Measurements from ENCODE around the gene OVCA2. TPM values are rescaled to one million over a fixed set of nuclear protein-coding genes. Genes with fewer than 3 reads are reported as not detected.
A peak's percentile ranks its signal among the peaks of the same experiment; 100 is the strongest.

Gene OVCA2
- total and polyA plus RNA-seq, 3 experiments from 2014 or later = 54.2 to 60.0 (median 56.2) TPM

DNA sequence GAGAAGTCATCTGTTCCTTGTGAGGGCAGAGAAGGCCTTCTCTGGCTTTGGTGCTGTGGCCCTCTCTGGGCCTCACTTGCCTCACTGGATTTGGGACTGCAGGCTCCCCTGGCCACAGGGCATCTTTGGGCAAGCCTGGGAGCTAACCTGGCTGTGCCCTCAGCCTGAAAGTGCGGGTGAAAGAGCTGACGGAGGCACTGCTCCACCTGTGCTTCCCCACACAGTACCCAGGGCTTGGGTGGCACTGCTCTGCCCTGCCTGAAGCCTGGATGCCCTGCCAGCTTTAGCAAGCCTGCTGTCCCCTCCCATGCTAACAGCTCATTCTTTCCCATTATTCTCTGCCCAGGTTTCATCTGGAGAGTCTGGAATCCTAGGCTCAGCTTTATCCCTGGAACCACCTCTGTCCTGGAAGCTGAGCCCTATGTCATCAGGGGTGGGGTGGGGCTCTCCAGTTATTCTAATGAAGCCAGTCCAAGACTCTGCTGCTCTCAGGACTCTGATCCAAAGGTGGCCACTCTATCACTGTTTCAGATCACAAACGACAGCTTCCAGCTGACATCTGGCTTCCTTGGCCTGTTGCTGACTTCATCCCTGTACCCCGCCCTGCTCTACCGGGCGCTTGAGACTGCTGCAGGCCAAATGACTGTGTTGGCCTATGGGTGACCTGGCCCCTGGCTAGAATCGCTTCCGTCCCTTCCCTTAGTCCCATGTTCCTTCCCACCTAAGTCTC, 42.4 kb downstream of the OVCA2 start:
- Histone ChIP-seq H3K27ac (ENCODE audit: low read depth, low read length) (no peak overlapping the region), H3K4me3 (ENCODE audit: low read length) (no peak overlapping the region), H3K27me3 (ENCODE audit: insufficient read depth, low read length, poor library complexity, severe bottlenecking) (no peaks in the 10 kb centered on the region), H3K36me3 (ENCODE audit: insufficient read depth, low read length) (peaks cover 13% of the 10 kb centered on the region), H3K4me1 (ENCODE audit: insufficient read depth, low read length) (peaks cover 23% of the 10 kb centered on the region), H3K9me3 (ENCODE audit: low read length) (no peaks in the 10 kb centered on the region)
- POLR2A ChIA-PET = no interaction called here
- DNase-seq = no peak
- H3K4me3 Mint-ChIP-seq = no peak overlapping the region
- peaks cover 30 to 78% (median 54%) of the 10 kb centered on the region in 3 donors for H3K4me1 Mint-ChIP-seq
- no peaks in the 10 kb centered on the region for H3K9me3 Mint-ChIP-seq
- peaks cover 0 to 64% (median 24%) of the 10 kb centered on the region in 3 donors for H3K36me3 Mint-ChIP-seq
- no peaks in the 10 kb centered on the region for H3K27me3 Mint-ChIP-seq
- peak overlapping the region in 5 of 8 donors; percentile 25 to 85 (median 69) for H3K27ac Mint-ChIP-seq
- CTCF ChIA-PET = interaction anchor here (0.8 to 1.7 kb wide), 5 partner anchors 11 to 29 kb away, joined by 3 to 6 read pairs (median 3); partner anchors contain the start of gene HIC1

DNA sequence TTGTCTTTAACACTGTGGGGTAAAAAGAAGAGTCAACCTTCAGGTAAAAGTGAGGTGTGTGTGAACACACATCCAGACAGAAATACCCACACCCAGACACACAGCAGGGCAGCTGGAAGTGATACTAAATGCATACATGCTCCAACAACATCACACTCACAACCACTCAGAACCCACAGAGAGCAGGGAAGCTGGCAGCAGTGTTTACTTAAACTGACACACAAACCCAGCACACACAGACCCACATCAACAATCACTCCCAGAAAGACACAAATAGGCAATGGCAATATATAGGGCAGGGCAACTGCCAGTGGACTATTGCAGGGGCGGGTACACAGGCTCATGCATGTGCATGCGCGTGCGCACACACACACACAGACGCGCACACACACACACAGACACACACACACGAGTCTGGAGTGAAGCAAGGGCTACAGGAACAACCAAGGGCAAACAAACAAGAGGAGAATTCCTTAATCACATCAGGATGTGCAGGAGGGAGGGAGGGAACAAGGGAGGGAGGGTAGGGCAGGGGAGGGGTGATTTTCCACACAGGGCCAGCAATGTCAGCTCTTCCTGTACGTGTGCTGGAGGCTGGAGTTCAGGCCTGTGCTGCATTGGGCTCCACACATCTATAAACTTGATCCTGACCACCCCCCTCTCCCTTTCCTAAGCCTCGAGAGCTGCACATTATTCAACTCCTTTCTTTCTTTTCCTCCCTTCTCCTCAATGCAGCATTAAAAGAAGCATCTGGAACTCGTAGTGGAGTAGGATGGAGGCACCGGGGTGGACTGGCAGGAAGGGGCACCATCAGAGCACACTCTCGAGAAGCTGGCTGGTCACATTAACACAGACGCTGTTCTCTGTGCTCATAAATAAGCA, 43.2 kb downstream of the OVCA2 start:
- Histone ChIP-seq H3K36me3 (ENCODE audit: insufficient read depth, low read length) (peaks cover 13% of the 10 kb centered on the region), H3K27ac (ENCODE audit: low read depth, low read length) (no peak overlapping the region), H3K4me1 (ENCODE audit: insufficient read depth, low read length) (peaks cover 27% of the 10 kb centered on the region), H3K9me3 (ENCODE audit: low read length) (no peaks in the 10 kb centered on the region), H3K27me3 (ENCODE audit: insufficient read depth, low read length, poor library complexity, severe bottlenecking) (no peaks in the 10 kb centered on the region), H3K4me3 (ENCODE audit: low read length) (no peak overlapping the region)
- H3K9me3 Mint-ChIP-seq = no peaks in the 10 kb centered on the region
- peaks cover 0 to 58% (median 21%) of the 10 kb centered on the region in 3 donors for H3K36me3 Mint-ChIP-seq
- CTCF ChIA-PET = interaction anchor here (1.0 to 6.9 kb wide), 4 partner anchors 12 to 30 kb away, joined by 3 to 73 read pairs (median 4); partner anchors contain the start of gene HIC1
- no peaks in the 10 kb centered on the region for H3K27me3 Mint-ChIP-seq
- H3K27ac Mint-ChIP-seq = peak overlapping the region in 4 of 8 donors; percentile 8 to 43 (median 28)
- no peak for DNase-seq
- H3K4me3 Mint-ChIP-seq = no peak overlapping the region
- H3K4me1 Mint-ChIP-seq = peaks cover 36 to 85% (median 62%) of the 10 kb centered on the region in 3 donors
- POLR2A ChIA-PET = no interaction called here

DNA sequence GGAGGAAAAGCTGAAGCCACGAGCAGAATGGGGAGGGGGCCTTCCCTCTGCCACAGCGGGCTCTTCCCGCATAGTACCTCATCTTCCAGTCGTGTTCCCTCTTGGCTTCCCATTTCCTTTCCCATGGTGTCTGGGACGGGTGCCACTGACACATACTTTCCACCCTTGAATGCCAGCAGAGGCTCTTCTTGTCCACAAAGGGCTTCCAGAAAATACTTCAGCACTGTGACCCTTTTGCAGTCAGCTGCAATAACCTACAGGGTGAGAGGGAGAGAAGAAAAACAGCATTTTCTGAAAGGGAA, 43.8 kb downstream of the OVCA2 start:
- Histone ChIP-seq H3K27me3 (ENCODE audit: insufficient read depth, low read length, poor library complexity, severe bottlenecking) (no peaks in the 10 kb centered on the region), H3K4me1 (ENCODE audit: insufficient read depth, low read length) (peaks cover 33% of the 10 kb centered on the region), H3K4me3 (ENCODE audit: low read length) (no peak overlapping the region), H3K9me3 (ENCODE audit: low read length) (no peaks in the 10 kb centered on the region), H3K36me3 (ENCODE audit: insufficient read depth, low read length) (peaks cover 13% of the 10 kb centered on the region), H3K27ac (ENCODE audit: low read depth, low read length) (no peak overlapping the region)
- no peak for DNase-seq
- CTCF ChIA-PET = interaction anchor here (6.9 kb wide), 1 partner anchor 28 kb away, joined by 73 read pairs; the partner anchor contains the start of gene HIC1
- Mint-ChIP-seq H3K36me3 (peaks cover 0 to 54% (median 21%) of the 10 kb centered on the region in 3 donors), H3K27me3 (no peaks in the 10 kb centered on the region), H3K27ac (no peak overlapping the region), H3K9me3 (no peaks in the 10 kb centered on the region), H3K4me1 (peaks cover 41 to 90% (median 68%) of the 10 kb centered on the region in 3 donors), H3K4me3 (peak overlapping the region in 1 of 7 donors; percentile 22)
- POLR2A ChIA-PET = no interaction called here

DNA sequence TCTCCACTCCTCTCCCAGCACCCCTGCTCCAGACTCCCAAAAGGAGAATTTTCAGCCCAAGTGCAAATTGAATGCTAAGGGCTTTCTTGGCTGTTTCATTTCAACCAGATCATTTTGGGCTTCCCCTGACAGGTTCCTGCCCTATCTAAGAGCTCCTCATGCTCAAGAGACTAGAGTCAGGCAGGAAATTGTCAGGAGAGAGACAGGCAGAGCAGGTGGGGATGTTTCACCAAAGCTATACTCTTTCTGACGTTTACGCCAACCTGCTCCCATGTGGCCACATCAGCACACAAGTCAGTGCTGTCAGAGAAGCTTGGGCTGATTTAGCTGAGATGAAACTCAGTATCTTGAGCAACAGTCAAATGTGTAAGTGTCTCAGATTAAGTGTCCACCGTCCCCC, 44.5 kb downstream of the OVCA2 start:
- peaks cover 0 to 48% (median 16%) of the 10 kb centered on the region in 3 donors for H3K36me3 Mint-ChIP-seq
- ChIA-PET POLR2A (interaction anchor here (0.6 kb wide), 1 partner anchor 30 kb away, joined by 3 read pairs; no protein-coding TSS in a partner anchor), CTCF (interaction anchor here (1.6 to 6.9 kb wide), 2 partner anchors 29 to 159 kb away, joined by 4 to 73 read pairs; partner anchors contain the start of gene HIC1)
- DNase-seq = no peak
- H3K4me1 Mint-ChIP-seq = peaks cover 47 to 93% (median 75%) of the 10 kb centered on the region in 3 donors
- Histone ChIP-seq H3K36me3 (ENCODE audit: insufficient read depth, low read length) (peaks cover 10% of the 10 kb centered on the region), H3K4me3 (ENCODE audit: low read length) (no peak overlapping the region), H3K27me3 (ENCODE audit: insufficient read depth, low read length, poor library complexity, severe bottlenecking) (no peaks in the 10 kb centered on the region), H3K4me1 (ENCODE audit: insufficient read depth, low read length) (peaks cover 39% of the 10 kb centered on the region), H3K9me3 (ENCODE audit: low read length) (no peaks in the 10 kb centered on the region), H3K27ac (ENCODE audit: low read depth, low read length) (no peak overlapping the region)
- H3K4me3 Mint-ChIP-seq = no peak overlapping the region
- no peaks in the 10 kb centered on the region for H3K27me3 Mint-ChIP-seq
- peak overlapping the region in 3 of 8 donors; percentile 43 to 52 (median 51) for H3K27ac Mint-ChIP-seq
- H3K9me3 Mint-ChIP-seq = no peaks in the 10 kb centered on the region

DNA sequence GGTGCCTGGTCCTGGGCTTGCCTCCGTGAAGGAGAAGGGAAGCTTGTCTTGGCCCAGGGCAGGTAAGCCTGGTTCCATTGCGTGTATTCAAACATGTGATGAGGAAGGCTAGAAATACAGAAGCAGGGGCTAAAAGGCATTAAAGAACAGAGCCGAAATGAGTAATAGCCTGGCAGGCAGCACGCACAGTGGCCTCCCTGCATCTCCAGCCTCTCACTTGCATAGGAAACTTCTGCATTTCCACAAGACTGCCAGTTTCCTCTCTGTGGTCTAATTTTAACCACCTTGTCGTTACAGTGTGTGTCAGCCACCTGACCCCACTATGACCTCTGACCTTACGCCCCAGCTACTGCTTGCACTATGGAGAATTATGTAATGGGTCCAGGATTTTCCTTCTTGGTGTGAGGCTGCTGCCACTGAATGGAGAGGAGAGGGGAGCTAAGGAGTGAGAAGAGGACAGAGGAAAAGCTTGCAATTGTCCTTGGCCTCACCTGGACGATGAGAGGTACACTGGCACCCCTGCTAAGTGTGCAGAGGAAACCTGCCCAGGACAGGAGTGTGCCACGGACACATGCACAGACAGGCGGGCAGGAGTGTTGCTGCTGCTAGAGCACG, 45.9 kb downstream of the OVCA2 start:
- peak in 2 of 5 donors; percentile 32 to 67 for DNase-seq
- H3K4me1 Mint-ChIP-seq = peaks cover 46 to 88% (median 75%) of the 10 kb centered on the region in 3 donors

DNA sequence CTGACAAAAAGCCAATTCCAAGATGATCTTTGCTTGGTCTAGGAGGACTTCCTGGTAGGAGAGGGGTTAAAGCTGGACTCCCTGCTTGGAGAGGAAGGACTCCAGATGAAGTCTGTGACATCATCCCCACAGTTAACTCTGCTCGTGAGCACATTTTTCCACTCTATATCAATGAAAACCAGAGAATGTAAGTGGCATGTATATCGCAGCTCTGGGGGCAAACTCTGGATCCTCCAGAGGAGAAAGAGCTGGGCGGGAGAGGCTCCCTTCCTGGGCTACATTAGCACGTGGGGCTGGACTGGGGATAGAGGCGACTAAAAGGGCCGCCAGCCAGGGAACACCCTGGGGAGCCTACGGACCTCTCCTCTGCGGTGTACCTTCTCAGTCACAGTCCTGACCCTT, 47.2 kb downstream of the OVCA2 start:
- H3K4me3 Mint-ChIP-seq = peak overlapping the region; percentile 82 to 97 (median 91)
- H3K4me1 Mint-ChIP-seq = peaks cover 43 to 81% (median 65%) of the 10 kb centered on the region in 3 donors
- Histone ChIP-seq H3K27ac (ENCODE audit: low read depth, low read length) (peak overlapping the region; percentile 47), H3K4me1 (ENCODE audit: insufficient read depth, low read length) (peaks cover 39% of the 10 kb centered on the region), H3K9me3 (ENCODE audit: low read length) (no peaks in the 10 kb centered on the region), H3K36me3 (ENCODE audit: insufficient read depth, low read length) (no peaks in the 10 kb centered on the region), H3K27me3 (ENCODE audit: insufficient read depth, low read length, poor library complexity, severe bottlenecking) (no peaks in the 10 kb centered on the region), H3K4me3 (ENCODE audit: low read length) (peak overlapping the region; percentile 85)
- POLR2A ChIA-PET = interaction anchor here (0.8 to 1.5 kb wide), 4 partner anchors 13 to 30 kb away, joined by 3 to 6 read pairs (median 4); no protein-coding TSS in a partner anchor
- no peak for DNase-seq
- CTCF ChIA-PET = interaction anchor here (1.3 to 6.9 kb wide), 6 partner anchors 13 to 156 kb away, joined by 3 to 73 read pairs (median 10); partner anchors contain the start of gene HIC1
- no peaks in the 10 kb centered on the region for H3K27me3 Mint-ChIP-seq
- peaks cover 0 to 33% (median 6%) of the 10 kb centered on the region in 3 donors for H3K36me3 Mint-ChIP-seq
- peak overlapping the region; percentile 27 to 99 (median 94) for H3K27ac Mint-ChIP-seq
- no peaks in the 10 kb centered on the region for H3K9me3 Mint-ChIP-seq

More for the DNA sequence above, 45.9 kb downstream of the OVCA2 start:
- Mint-ChIP-seq H3K27me3 (no peaks in the 10 kb centered on the region), H3K4me3 (peak overlapping the region; percentile 38 to 67 (median 57)), H3K27ac (peak overlapping the region; percentile 14 to 87 (median 61)), H3K36me3 (peaks cover 0 to 39% (median 12%) of the 10 kb centered on the region in 3 donors), H3K9me3 (no peaks in the 10 kb centered on the region)
- Histone ChIP-seq H3K9me3 (ENCODE audit: low read length) (no peaks in the 10 kb centered on the region), H3K27me3 (ENCODE audit: insufficient read depth, low read length, poor library complexity, severe bottlenecking) (no peaks in the 10 kb centered on the region), H3K4me1 (ENCODE audit: insufficient read depth, low read length) (peaks cover 39% of the 10 kb centered on the region), H3K27ac (ENCODE audit: low read depth, low read length) (no peak overlapping the region), H3K36me3 (ENCODE audit: insufficient read depth, low read length) (peaks cover 5% of the 10 kb centered on the region), H3K4me3 (ENCODE audit: low read length) (no peak overlapping the region)
- POLR2A ChIA-PET = no interaction called here
- CTCF ChIA-PET = interaction anchor here (1.1 to 6.9 kb wide), 7 partner anchors 12 to 367 kb away, joined by 3 to 73 read pairs (median 4); partner anchors contain the start of gene HIC1

DNA sequence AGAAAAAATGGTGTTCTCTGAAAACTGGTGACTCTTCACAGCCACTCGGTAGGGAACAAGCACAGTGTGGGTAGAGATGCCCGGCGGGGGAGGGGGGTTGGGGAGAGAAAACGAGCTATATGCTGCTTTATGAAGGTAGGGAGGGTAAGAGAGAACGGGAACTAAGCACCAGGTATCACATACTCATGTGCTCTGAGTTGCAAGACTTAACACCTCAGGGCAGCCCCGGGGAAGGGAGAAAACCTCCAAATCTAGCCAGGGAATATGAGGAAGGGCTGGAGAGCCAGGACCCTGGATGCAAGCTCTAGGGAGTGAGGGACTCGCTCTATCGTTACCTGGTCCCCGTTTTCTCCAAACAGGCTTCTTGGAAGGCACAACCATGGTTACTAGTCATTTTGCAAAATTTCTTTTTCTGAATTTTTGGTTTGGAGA, 48.4 kb downstream of the OVCA2 start:
- peak overlapping the region; percentile 85 for H3K4me3 ChIP-seq (ENCODE audit: low read length)
- Mint-ChIP-seq H3K4me1 (peaks cover 43 to 71% (median 58%) of the 10 kb centered on the region in 3 donors), H3K36me3 (peaks cover 0 to 30% (median 6%) of the 10 kb centered on the region in 3 donors), H3K4me3 (peak overlapping the region; percentile 82 to 97 (median 91)), H3K27me3 (no peaks in the 10 kb centered on the region), H3K27ac (peak overlapping the region; percentile 69 to 99 (median 96)), H3K9me3 (no peaks in the 10 kb centered on the region)
- no peaks in the 10 kb centered on the region for H3K27me3 ChIP-seq (ENCODE audit: insufficient read depth, low read length, poor library complexity, severe bottlenecking)
- POLR2A ChIA-PET = interaction anchor here (0.7 to 1.7 kb wide), 4 partner anchors 20 to 796 kb away, joined by 3 to 7 read pairs (median 4); no protein-coding TSS in a partner anchor
- no peak for DNase-seq
- no peaks in the 10 kb centered on the region for H3K36me3 ChIP-seq (ENCODE audit: insufficient read depth, low read length)
- peak overlapping the region; percentile 47 for H3K27ac ChIP-seq (ENCODE audit: low read depth, low read length)
- CTCF ChIA-PET = interaction anchor here (1.0 to 6.9 kb wide), 5 partner anchors 9 to 263 kb away, joined by 3 to 73 read pairs (median 14); partner anchors contain the start of gene HIC1
- no peaks in the 10 kb centered on the region for H3K9me3 ChIP-seq (ENCODE audit: low read length)
- H3K4me1 ChIP-seq (ENCODE audit: insufficient read depth, low read length) = peaks cover 39% of the 10 kb centered on the region
